Progenitor cell of endocrine pancreas (in vitro differentiated cells): ENCODE data around the gene CHCT1. TPM values are rescaled to one million over a fixed set of nuclear protein-coding genes. Genes with fewer than 3 reads are reported as not detected.
"Not testable (repeated sequence)": the region's sequence is repeated elsewhere in the genome, so short reads cannot be mapped to it uniquely, and the experiment has no call there.

Source experiments
- DNase-seq: peaks from one replicate; pipeline ENCODE4 v3.0.0; 2021; ENCODE audit warnings: low spot score; ENCODE audit not compliant: unreplicated experiment
- H3K27ac Mint-ChIP-seq: 2 replicates; pipeline ENCODE4 v1.8.0; 2021; ENCODE audit warnings: mild to moderate bottlenecking, moderate library complexity, mixed read lengths
- H3K27me3 Mint-ChIP-seq: 2 replicates; pipeline ENCODE4 v1.8.0; 2021; ENCODE audit warnings: mixed read lengths
- H3K36me3 Mint-ChIP-seq: 2 replicates; pipeline ENCODE4 v1.8.0; 2022; ENCODE audit warnings: mixed read lengths; ENCODE audit not compliant: insufficient read depth
- H3K4me1 Mint-ChIP-seq: 2 replicates; pipeline ENCODE4 v1.8.0; 2021; ENCODE audit warnings: low read depth, mixed read lengths
- H3K4me3 Mint-ChIP-seq: 2 replicates; pipeline ENCODE4 v1.8.0; 2021; ENCODE audit warnings: low read depth, mild to moderate bottlenecking, moderate library complexity, mixed read lengths
- H3K9me3 Mint-ChIP-seq: 2 replicates; pipeline ENCODE4 v1.8.0; 2021; ENCODE audit warnings: low read depth, mixed read lengths
- CTCF ChIP-seq: fragments of 200-600 bp; sonication (generic); IDR thresholded peaks from one replicate; pipeline ENCODE4 v1.5.0; 2021; ENCODE audit warnings: antibody characterized with exemption, mild to moderate bottlenecking; ENCODE audit not compliant: unreplicated experiment
- total RNA-seq: library from RNA; stranded (reverse); gene quantifications from 2 replicates; pipeline ENCODE4 v1.2.1, GENCODE V29; 2021

Gene CHCT1
- total RNA-seq, 1 donor from 2014 or later: not detected

GRCh38 chr17:60426596-60426995, 4.3 kb downstream of the CHCT1 start:
- H3K27ac Mint-ChIP-seq: no peak overlapping the region
- peaks cover 10% of the 10 kb centered on the region for H3K27me3 Mint-ChIP-seq
- H3K4me3 Mint-ChIP-seq: no peak overlapping the region
- H3K36me3 Mint-ChIP-seq: no peaks in the 10 kb centered on the region
- H3K4me1 Mint-ChIP-seq: no peaks in the 10 kb centered on the region
- no peak for TF ChIP-seq CTCF
- DNase-seq: no peak
- no peaks in the 10 kb centered on the region for H3K9me3 Mint-ChIP-seq

GRCh38 chr17:60428491-60428890, 6.2 kb downstream of the CHCT1 start:
- H3K27ac Mint-ChIP-seq, H3K36me3 Mint-ChIP-seq, H3K27me3 Mint-ChIP-seq, DNase-seq, H3K4me1 Mint-ChIP-seq, H3K4me3 Mint-ChIP-seq, H3K9me3 Mint-ChIP-seq: not testable (repeated sequence)

GRCh38 chr17:60430561-60430960, 8.3 kb downstream of the CHCT1 start:
- H3K4me3 Mint-ChIP-seq, H3K27ac Mint-ChIP-seq, H3K9me3 Mint-ChIP-seq, H3K36me3 Mint-ChIP-seq, H3K27me3 Mint-ChIP-seq, DNase-seq, H3K4me1 Mint-ChIP-seq: not testable (repeated sequence)

GRCh38 chr17:60433021-60433997, 11.0 kb downstream of the CHCT1 start:
- not testable (repeated sequence) for H3K4me3 Mint-ChIP-seq, H3K4me1 Mint-ChIP-seq, H3K36me3 Mint-ChIP-seq, H3K27ac Mint-ChIP-seq, H3K27me3 Mint-ChIP-seq, DNase-seq, H3K9me3 Mint-ChIP-seq

- Mint-ChIP-seq H3K36me3 (no peaks in the 10 kb centered on the region), H3K4me1 (no peaks in the 10 kb centered on the region), H3K27me3 (peaks cover 4% of the 10 kb centered on the region), H3K9me3 (peaks cover 10% of the 10 kb centered on the region), H3K27ac (no peak overlapping the region), H3K4me3 (no peak overlapping the region)
- peak; percentile 39 for DNase-seq
- TF ChIP-seq CTCF: peak; percentile 87
These were observed 13.2 kb downstream of the CHCT1 start for GRCh38 chr17:60435244-60436167.

- TF ChIP-seq CTCF: no peak
- Mint-ChIP-seq H3K9me3 (peaks cover 10% of the 10 kb centered on the region), H3K27ac (no peak overlapping the region), H3K36me3 (no peaks in the 10 kb centered on the region), H3K4me3 (no peak overlapping the region), H3K4me1 (no peaks in the 10 kb centered on the region), H3K27me3 (peaks cover 4% of the 10 kb centered on the region)
- no peak for DNase-seq
These were observed 14.4 kb downstream of the CHCT1 start for GRCh38 chr17:60436676-60437075.
